ENCODE measurements around the gene MYOCOS. TPM values are rescaled to one million over a fixed set of nuclear protein-coding genes. Genes with fewer than 3 reads are reported as not detected.

MYOCOS gene
- total RNA-seq, 1 experiment from 2014 or later: 0.45 TPM

GRCh38 chr1:171666114-171666769 lies 44.2 kb downstream of the MYOCOS start:
- CTCF ChIA-PET: interaction anchor here (1.2 kb wide), 1 partner anchor 21 kb away, joined by 3 read pairs; no protein-coding TSS in a partner anchor

GRCh38 chr1:171668372-171668771 lies 46.3 kb downstream of the MYOCOS start:
- CTCF ChIA-PET: interaction anchor here (0.7 to 1.4 kb wide), 2 partner anchors 45 to 66 kb away, joined by 3 to 4 read pairs; no protein-coding TSS in a partner anchor

More at GRCh38 chr1:171666114-171666769, 44.2 kb downstream of the MYOCOS start:
- Mint-ChIP-seq H3K9me3 (ENCODE audit: low read depth, unreplicated experiment) (no peaks in the 10 kb centered on the region), H3K4me3 (ENCODE audit: low read depth, unreplicated experiment) (no peak overlapping the region), H3K27ac (ENCODE audit: unreplicated experiment) (no peak overlapping the region), H3K27me3 (ENCODE audit: unreplicated experiment) (no peaks in the 10 kb centered on the region), H3K4me1 (ENCODE audit: low read depth, unreplicated experiment) (peaks cover 5% of the 10 kb centered on the region), H3K36me3 (ENCODE audit: insufficient read depth, unreplicated experiment) (no peaks in the 10 kb centered on the region)
- intact Hi-C loops (cut with micrococcal nuclease; ENCODE audit: unreplicated experiment): no loop called here
- DNase-seq: no peak
- BruUV-seq (replicated peaks): no TSS peak
- TF ChIP-seq CTCF (IDR thresholded peaks at IDR 0.05; ENCODE audit: unreplicated experiment): no peak

GRCh38 chr1:171670739-171671138 lies 48.7 kb downstream of the MYOCOS start:
- no peak overlapping the region for H3K27ac Mint-ChIP-seq (ENCODE audit: unreplicated experiment)
- H3K9me3 Mint-ChIP-seq (ENCODE audit: low read depth, unreplicated experiment): no peaks in the 10 kb centered on the region
- no peak overlapping the region for H3K4me3 Mint-ChIP-seq (ENCODE audit: low read depth, unreplicated experiment)
- no peaks in the 10 kb centered on the region for H3K36me3 Mint-ChIP-seq (ENCODE audit: insufficient read depth, unreplicated experiment)
- TF ChIP-seq CTCF (IDR thresholded peaks at IDR 0.05; ENCODE audit: unreplicated experiment): no peak
- no peaks in the 10 kb centered on the region for H3K4me1 Mint-ChIP-seq (ENCODE audit: low read depth, unreplicated experiment)
- H3K27me3 Mint-ChIP-seq (ENCODE audit: unreplicated experiment): no peaks in the 10 kb centered on the region
- BruUV-seq (replicated peaks): no TSS peak
- intact Hi-C loops (cut with micrococcal nuclease; ENCODE audit: unreplicated experiment): no loop called here
- DNase-seq: no peak
- CTCF ChIA-PET: no interaction called here

More at GRCh38 chr1:171668372-171668771, 46.3 kb downstream of the MYOCOS start:
- H3K27me3 Mint-ChIP-seq (ENCODE audit: unreplicated experiment): no peaks in the 10 kb centered on the region
- no peaks in the 10 kb centered on the region for H3K9me3 Mint-ChIP-seq (ENCODE audit: low read depth, unreplicated experiment)
- intact Hi-C loops (cut with micrococcal nuclease; ENCODE audit: unreplicated experiment): no loop called here
- H3K4me3 Mint-ChIP-seq (ENCODE audit: low read depth, unreplicated experiment): no peak overlapping the region
- no peak for DNase-seq
- TF ChIP-seq CTCF (IDR thresholded peaks at IDR 0.05; ENCODE audit: unreplicated experiment): no peak
- no peak overlapping the region for H3K27ac Mint-ChIP-seq (ENCODE audit: unreplicated experiment)
- H3K4me1 Mint-ChIP-seq (ENCODE audit: low read depth, unreplicated experiment): no peaks in the 10 kb centered on the region
- BruUV-seq (replicated peaks): no TSS peak
- no peaks in the 10 kb centered on the region for H3K36me3 Mint-ChIP-seq (ENCODE audit: insufficient read depth, unreplicated experiment)

- DNase-seq: no peak
- no peak overlapping the region for H3K4me3 Mint-ChIP-seq (ENCODE audit: low read depth, unreplicated experiment)
- CTCF ChIA-PET: interaction anchor here (1.5 kb wide), 1 partner anchor 41 kb away, joined by 3 read pairs; no protein-coding TSS in a partner anchor
- no peaks in the 10 kb centered on the region for H3K27me3 Mint-ChIP-seq (ENCODE audit: unreplicated experiment)
- BruUV-seq (replicated peaks): no TSS peak
- H3K27ac Mint-ChIP-seq (ENCODE audit: unreplicated experiment): no peak overlapping the region
- intact Hi-C loops (cut with micrococcal nuclease; ENCODE audit: unreplicated experiment): no loop called here
- H3K4me1 Mint-ChIP-seq (ENCODE audit: low read depth, unreplicated experiment): no peaks in the 10 kb centered on the region
- no peak for TF ChIP-seq CTCF (IDR thresholded peaks at IDR 0.05; ENCODE audit: unreplicated experiment)
- H3K36me3 Mint-ChIP-seq (ENCODE audit: insufficient read depth, unreplicated experiment): no peaks in the 10 kb centered on the region
- H3K9me3 Mint-ChIP-seq (ENCODE audit: low read depth, unreplicated experiment): no peaks in the 10 kb centered on the region
These were observed 52.7 kb downstream of the MYOCOS start for GRCh38 chr1:171674431-171675405.

Other genes with a start within 250 kb of the MYOCOS start
- 227 and 238 TPM in 2 replicates for gene PRRC2C, start 136.7 kb upstream of the MYOCOS start, total RNA-seq (2022)
- gene MYOC, start 30.4 kb downstream of the MYOCOS start, total RNA-seq (2022): not detected in 2 replicates
- 7.4 and 7.5 TPM in 2 replicates for gene VAMP4, start 119.8 kb downstream of the MYOCOS start, total RNA-seq (2022)
- 52.7 and 53.1 TPM in 2 replicates for gene METTL13, start 159.4 kb downstream of the MYOCOS start, total RNA-seq (2022)
- gene DNM3, start 219.3 kb downstream of the MYOCOS start, total RNA-seq (2022): 1.2 and 1.3 TPM in 2 replicates

Data from Calu3 (cell line).